ENCODE data around the gene SLC22A12.

Gene SLC22A12

DNA sequence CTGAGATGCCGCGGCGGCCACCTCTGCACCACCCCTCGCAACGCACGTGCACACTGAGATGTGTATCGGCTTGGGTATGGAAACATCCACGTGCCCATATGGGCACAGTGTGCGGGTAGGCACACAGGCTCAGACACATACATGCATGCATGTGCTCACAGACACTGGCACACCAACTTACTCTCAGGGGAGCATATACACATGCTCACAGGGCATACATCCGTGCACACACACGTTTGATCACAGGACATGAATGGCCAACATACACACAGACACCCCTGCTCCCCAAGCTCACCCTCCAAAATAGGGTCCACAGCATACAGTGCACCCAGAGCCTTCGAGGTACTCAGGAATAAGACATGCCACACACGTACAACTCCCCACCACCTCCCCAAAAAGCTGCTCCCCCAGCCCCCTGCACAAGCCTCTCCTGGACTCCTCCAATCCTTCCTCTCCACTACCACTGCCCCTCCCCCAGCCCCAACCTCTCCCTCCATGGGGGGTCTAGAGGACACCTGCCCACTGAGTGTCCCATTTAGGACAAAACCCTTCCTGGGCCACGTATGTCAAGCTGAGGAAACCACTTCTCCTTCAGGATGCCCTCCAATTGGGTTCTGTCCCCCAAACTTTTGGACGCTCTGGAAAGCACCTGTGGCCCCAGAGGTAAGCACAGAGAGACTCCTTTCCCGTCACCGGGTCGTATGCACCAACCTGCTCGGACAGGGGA lies 53.1 kb downstream of the SLC22A12 start:
- Mint-ChIP-seq H3K27me3 (ENCODE audit: low read depth, poor library complexity) (peaks cover 49% of the 10 kb centered on the region), H3K4me3 (peak overlapping the region; percentile 72)
- TF ChIP-seq, protein P1, sequence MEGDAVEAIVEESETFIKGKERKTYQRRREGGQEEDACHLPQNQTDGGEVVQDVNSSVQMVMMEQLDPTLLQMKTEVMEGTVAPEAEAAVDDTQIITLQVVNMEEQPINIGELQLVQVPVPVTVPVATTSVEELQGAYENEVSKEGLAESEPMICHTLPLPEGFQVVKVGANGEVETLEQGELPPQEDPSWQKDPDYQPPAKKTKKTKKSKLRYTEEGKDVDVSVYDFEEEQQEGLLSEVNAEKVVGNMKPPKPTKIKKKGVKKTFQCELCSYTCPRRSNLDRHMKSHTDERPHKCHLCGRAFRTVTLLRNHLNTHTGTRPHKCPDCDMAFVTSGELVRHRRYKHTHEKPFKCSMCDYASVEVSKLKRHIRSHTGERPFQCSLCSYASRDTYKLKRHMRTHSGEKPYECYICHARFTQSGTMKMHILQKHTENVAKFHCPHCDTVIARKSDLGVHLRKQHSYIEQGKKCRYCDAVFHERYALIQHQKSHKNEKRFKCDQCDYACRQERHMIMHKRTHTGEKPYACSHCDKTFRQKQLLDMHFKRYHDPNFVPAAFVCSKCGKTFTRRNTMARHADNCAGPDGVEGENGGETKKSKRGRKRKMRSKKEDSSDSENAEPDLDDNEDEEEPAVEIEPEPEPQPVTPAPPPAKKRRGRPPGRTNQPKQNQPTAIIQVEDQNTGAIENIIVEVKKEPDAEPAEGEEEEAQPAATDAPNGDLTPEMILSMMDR (IDR thresholded peaks at IDR 0.05), result no peak

DNA sequence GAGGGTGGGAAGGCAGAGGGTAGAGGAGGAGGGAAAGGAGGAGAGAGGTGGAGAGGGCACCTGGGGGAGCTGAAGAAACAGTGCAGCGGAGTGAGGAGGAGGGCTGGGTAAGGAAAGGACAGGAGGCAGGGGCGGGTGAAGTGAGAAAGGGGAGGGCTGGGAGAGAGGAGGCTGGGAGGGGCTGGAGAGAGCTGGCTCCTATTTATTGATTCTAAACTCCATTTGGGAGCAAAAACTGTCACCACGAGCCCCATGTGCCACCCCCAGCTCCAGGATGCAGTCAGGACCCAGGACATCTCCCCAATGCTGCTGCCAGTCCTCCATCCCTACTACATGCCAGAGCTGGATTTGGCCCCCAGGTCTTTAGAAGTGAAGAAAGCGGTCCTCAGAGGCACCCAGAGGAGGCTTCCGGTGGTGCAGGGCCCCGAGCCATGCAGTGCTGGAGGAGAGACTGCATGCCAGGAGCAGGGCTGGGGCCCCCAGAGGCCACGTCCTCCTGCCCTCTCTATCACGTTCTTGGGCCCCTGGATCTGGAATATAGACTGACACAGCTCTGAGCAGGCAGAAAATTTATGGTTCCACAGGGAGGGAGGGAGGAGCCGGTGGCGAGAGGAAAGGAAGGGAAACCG lies 53.7 kb downstream of the SLC22A12 start:
- peaks cover 51% of the 10 kb centered on the region for H3K4me1 Mint-ChIP-seq
- peak; percentile 47 for DNase-seq
- no peaks in the 10 kb centered on the region for H3K36me3 Mint-ChIP-seq (ENCODE audit: low read depth)
- no peak overlapping the region for H3K27ac Mint-ChIP-seq
- H3K27me3 Mint-ChIP-seq (ENCODE audit: low read depth, poor library complexity), result peaks cover 55% of the 10 kb centered on the region
- TF ChIP-seq, protein P1 (IDR thresholded peaks at IDR 0.05), result no peak
- H3K9me3 Mint-ChIP-seq, result no peaks in the 10 kb centered on the region
- peak overlapping the region; percentile 72 for H3K4me3 Mint-ChIP-seq

More for the DNA sequence above, 53.1 kb downstream of the SLC22A12 start:
- H3K9me3 Mint-ChIP-seq, result no peaks in the 10 kb centered on the region
- peak; percentile 23 for DNase-seq
- H3K4me1 Mint-ChIP-seq, result peaks cover 46% of the 10 kb centered on the region
- H3K27ac Mint-ChIP-seq, result no peak overlapping the region
- no peaks in the 10 kb centered on the region for H3K36me3 Mint-ChIP-seq (ENCODE audit: low read depth)

DNA sequence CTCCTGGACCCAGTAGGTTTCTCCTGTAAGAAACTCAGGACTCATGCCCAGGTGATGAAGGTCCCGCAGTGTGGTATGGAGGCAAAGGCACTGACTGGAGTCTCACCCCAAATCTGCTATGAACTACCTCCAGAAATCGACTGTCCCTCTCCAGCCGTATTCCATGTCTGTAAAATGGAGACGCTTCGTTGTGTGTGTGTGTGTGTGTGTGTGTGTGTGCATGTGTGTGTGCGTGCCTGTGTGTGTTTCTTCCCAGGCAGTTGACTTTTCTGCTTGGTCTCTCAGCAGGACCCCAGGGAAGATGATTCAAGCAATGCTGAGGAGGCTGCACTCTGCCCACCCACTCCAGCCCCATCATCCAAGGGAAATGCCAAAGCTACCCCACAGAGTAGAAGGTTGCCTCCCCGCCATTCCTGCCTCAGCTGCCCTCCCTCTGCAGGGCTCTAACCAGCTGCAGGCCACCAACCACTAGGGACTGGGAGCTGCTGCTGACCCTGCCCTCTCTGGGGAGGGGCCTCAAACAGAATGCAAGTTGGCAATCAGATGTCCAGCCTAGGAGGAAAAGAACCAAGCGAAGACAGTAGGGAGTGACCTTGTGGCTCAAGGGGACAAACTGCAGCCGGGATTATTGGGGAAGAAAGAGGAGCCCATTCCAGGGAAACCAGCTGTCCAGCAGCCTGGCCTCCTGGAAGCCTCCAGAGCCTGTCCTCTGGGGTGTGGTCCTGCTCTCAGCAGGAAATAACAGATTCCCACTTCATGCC lies 56.2 kb downstream of the SLC22A12 start:
- no peak for DNase-seq
- peak overlapping the region; percentile 29 for H3K4me3 Mint-ChIP-seq
- TF ChIP-seq, protein P1 (IDR thresholded peaks at IDR 0.05), result no peak
- H3K4me1 Mint-ChIP-seq, result peaks cover 51% of the 10 kb centered on the region
- H3K36me3 Mint-ChIP-seq (ENCODE audit: low read depth), result no peaks in the 10 kb centered on the region
- peaks cover 69% of the 10 kb centered on the region for H3K27me3 Mint-ChIP-seq (ENCODE audit: low read depth, poor library complexity)
- H3K9me3 Mint-ChIP-seq, result no peaks in the 10 kb centered on the region
- no peak overlapping the region for H3K27ac Mint-ChIP-seq

DNA sequence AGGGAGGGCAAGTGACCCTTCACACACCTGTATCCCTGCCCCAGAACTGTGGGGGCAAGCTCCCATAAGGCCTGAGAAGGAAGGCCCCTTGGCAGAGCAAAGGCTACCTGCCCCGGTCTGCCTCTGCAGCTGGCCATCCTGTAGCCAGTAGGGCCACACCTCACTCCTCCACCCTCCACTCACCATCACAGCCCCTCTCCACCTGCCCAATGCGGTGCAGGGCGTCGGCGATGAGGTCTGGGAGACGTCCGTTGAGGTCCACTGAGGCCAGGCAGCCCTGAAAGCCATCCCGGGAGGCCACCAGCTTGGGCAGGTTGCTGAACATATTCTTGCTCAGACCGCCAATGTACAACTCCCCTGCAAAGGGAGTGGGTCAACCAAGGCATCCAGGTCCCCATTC lies 57.5 kb downstream of the SLC22A12 start:
- Mint-ChIP-seq H3K4me1 (peaks cover 57% of the 10 kb centered on the region), H3K27ac (no peak overlapping the region), H3K36me3 (ENCODE audit: low read depth) (no peaks in the 10 kb centered on the region), H3K4me3 (no peak overlapping the region), H3K27me3 (ENCODE audit: low read depth, poor library complexity) (peaks cover 79% of the 10 kb centered on the region), H3K9me3 (no peaks in the 10 kb centered on the region)
- TF ChIP-seq, protein P1 (IDR thresholded peaks at IDR 0.05), result no peak
- no peak for DNase-seq

DNA sequence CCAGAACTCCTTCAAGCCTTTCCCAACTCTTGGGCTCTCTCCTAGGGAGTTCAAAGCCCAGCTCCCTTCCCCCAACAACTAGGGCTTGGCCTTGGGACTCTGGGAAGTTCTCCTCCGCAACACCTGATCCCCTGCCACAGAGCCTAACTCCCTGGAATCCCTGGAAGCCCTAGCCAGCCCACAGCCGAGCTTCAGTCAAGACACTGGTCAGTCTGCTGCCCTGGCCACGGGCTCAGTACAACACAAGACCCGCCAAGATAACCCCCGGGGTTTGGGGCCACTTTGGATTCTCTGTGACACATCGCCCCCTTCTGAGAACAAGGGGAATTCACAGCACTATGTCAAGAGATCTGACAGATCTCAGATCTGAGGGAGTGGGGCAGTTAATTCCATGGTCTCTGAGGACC lies 58.3 kb downstream of the SLC22A12 start:
- TF ChIP-seq, protein P1 (IDR thresholded peaks at IDR 0.05), result peak; percentile 57

More for the DNA sequence above, 58.3 kb downstream of the SLC22A12 start:
- H3K27me3 Mint-ChIP-seq (ENCODE audit: low read depth, poor library complexity), result peaks cover 72% of the 10 kb centered on the region
- no peaks in the 10 kb centered on the region for H3K9me3 Mint-ChIP-seq
- no peaks in the 10 kb centered on the region for H3K36me3 Mint-ChIP-seq (ENCODE audit: low read depth)
- H3K4me3 Mint-ChIP-seq, result peak overlapping the region; percentile 28
- DNase-seq, result peak; percentile 56
- H3K4me1 Mint-ChIP-seq, result peaks cover 51% of the 10 kb centered on the region
- no peak overlapping the region for H3K27ac Mint-ChIP-seq
